Measurements from ENCODE around the gene CHST4.

CHST4 gene

DNA sequence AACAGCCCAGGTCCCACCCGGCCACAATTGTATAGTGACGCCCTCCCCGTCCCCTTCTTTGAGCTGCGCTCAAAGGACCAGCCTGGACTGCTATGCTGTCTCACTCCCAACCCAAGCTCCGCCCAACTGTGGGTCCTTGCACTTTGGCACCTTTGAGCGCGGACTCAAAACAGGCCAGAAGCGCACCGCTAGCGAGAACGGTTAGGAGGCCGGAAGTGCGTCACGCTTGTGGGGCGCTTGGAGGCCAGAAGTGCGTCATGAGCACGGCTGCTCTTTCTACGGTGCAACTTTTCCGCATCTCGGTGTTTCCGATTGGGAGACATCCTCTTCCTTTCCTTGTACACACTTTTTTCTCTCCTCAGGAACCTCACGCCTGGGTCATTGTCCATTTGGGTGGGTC is 37.1 kb upstream of the CHST4 start, which contains the start of gene ZNF19:
ZNF19 (minus strand) TSS at position 203 of the 400 bp plus-strand sequence. CDS start 7,210 bp downstream, outside the sequence.
- H4K20me1 ChIP-seq (ENCODE audit: insufficient read depth, low read length) = no peaks in the 10 kb centered on the region

GRCh38 chr16:71490361-71490760 is 35.9 kb upstream of the CHST4 start:
- DNase-seq = no peak
- no peaks in the 10 kb centered on the region for H3K9me3 ChIP-seq (replicated peaks; ENCODE audit: insufficient read depth, low read length)

More for the DNA sequence above, 37.1 kb upstream of the CHST4 start, which contains the start of gene ZNF19:
- Histone ChIP-seq H3K4me3 (ENCODE audit: low read length) (no peak within 1 kb of the TSS), H2AFZ (ENCODE audit: low read length) (no peak within 1 kb of the TSS), H3K27me3 (replicated peaks; ENCODE audit: insufficient read depth, low read length) (0 out of 2 replicates have a peak, but pooled peaks cover 3% of the 10 kb centered on the region), H3F3A (ENCODE audit: insufficient read depth, low read length) (peaks cover 2% of the 10 kb centered on the region; the same call in 1 of the 2 replicates), H3K9me2 (replicated peaks; ENCODE audit: insufficient read depth, low read length) (no peaks in the 10 kb centered on the region), H3K9me3 (replicated peaks; ENCODE audit: insufficient read depth, low read length) (no peaks in the 10 kb centered on the region), H3K4me1 (ENCODE audit: low read length) (no peaks in the 10 kb centered on the region), H3K36me3 (replicated peaks; ENCODE audit: insufficient read depth, low read length) (no peaks in the 10 kb centered on the region), H3K79me2 (ENCODE audit: low read length) (no peaks in the 10 kb centered on the region), H3K4me2 (ENCODE audit: low read depth, low read length) (no peak within 1 kb of the TSS), H3K27ac (ENCODE audit: low read length) (no peak within 1 kb of the TSS), H3K9ac (ENCODE audit: low read length) (no peak within 1 kb of the TSS)
- TF ChIP-seq, protein P1, sequence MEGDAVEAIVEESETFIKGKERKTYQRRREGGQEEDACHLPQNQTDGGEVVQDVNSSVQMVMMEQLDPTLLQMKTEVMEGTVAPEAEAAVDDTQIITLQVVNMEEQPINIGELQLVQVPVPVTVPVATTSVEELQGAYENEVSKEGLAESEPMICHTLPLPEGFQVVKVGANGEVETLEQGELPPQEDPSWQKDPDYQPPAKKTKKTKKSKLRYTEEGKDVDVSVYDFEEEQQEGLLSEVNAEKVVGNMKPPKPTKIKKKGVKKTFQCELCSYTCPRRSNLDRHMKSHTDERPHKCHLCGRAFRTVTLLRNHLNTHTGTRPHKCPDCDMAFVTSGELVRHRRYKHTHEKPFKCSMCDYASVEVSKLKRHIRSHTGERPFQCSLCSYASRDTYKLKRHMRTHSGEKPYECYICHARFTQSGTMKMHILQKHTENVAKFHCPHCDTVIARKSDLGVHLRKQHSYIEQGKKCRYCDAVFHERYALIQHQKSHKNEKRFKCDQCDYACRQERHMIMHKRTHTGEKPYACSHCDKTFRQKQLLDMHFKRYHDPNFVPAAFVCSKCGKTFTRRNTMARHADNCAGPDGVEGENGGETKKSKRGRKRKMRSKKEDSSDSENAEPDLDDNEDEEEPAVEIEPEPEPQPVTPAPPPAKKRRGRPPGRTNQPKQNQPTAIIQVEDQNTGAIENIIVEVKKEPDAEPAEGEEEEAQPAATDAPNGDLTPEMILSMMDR (IDR thresholded peaks at IDR 0.05; ENCODE audit: low read length) = no peak
- TF ChIP-seq EZH2 (optimal IDR thresholded peaks at IDR 0.05; ENCODE audit: low read depth, low read length) = no peak
- no peak for TF ChIP-seq EZH2phosphoT487 (IDR thresholded peaks at IDR 0.05; ENCODE audit: low read length)
- no peak for DNase-seq

DNA sequence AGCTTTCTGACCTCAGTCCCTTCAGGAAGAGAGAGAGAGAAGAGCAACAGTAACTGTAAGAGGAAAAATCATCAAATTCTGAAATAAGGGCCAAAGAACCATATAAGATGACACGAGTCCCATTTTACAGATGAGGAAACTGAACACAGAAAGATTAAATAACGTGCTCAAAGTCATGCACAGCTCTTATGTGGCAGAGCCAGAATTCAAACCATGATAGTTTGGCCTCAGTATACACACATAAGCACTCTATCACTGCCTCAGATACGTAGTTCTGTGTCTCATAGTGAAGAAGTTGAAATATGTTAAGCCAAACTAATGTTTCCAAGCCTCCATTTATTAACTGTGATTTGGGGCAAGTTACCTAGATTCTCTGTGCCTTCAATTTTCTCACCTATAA is 35.2 kb upstream of the CHST4 start:
- Histone ChIP-seq H3K4me2 (ENCODE audit: low read depth, low read length) (no peak overlapping the region), H3F3A (ENCODE audit: insufficient read depth, low read length) (no peaks in the 10 kb centered on the region), H3K9me3 (replicated peaks; ENCODE audit: insufficient read depth, low read length) (no peaks in the 10 kb centered on the region), H4K20me1 (ENCODE audit: insufficient read depth, low read length) (no peaks in the 10 kb centered on the region), H3K4me3 (ENCODE audit: low read length) (no peak overlapping the region), H3K9me2 (replicated peaks; ENCODE audit: insufficient read depth, low read length) (no peaks in the 10 kb centered on the region), H3K79me2 (ENCODE audit: low read length) (no peaks in the 10 kb centered on the region), H2AFZ (ENCODE audit: low read length) (no peak overlapping the region), H3K27ac (ENCODE audit: low read length) (no peak overlapping the region), H3K4me1 (ENCODE audit: low read length) (no peaks in the 10 kb centered on the region), H3K36me3 (replicated peaks; ENCODE audit: insufficient read depth, low read length) (no peaks in the 10 kb centered on the region), H3K27me3 (replicated peaks; ENCODE audit: insufficient read depth, low read length) (0 out of 2 replicates have a peak, but pooled peaks cover 3% of the 10 kb centered on the region), H3K9ac (ENCODE audit: low read length) (no peak overlapping the region)
- TF ChIP-seq EZH2phosphoT487 (IDR thresholded peaks at IDR 0.05; ENCODE audit: low read length) (no peak), EZH2 (optimal IDR thresholded peaks at IDR 0.05; ENCODE audit: low read depth, low read length) (no peak)
- TF ChIP-seq, protein P1 (IDR thresholded peaks at IDR 0.05; ENCODE audit: low read length) = no peak
- no peak for DNase-seq

More at GRCh38 chr16:71490361-71490760, 35.9 kb upstream of the CHST4 start:
- H3K27ac ChIP-seq (ENCODE audit: low read length) = no peak overlapping the region
- H3K9me2 ChIP-seq (replicated peaks; ENCODE audit: insufficient read depth, low read length) = no peaks in the 10 kb centered on the region
- H3F3A ChIP-seq (ENCODE audit: insufficient read depth, low read length) = no peaks in the 10 kb centered on the region
- TF ChIP-seq EZH2phosphoT487 (IDR thresholded peaks at IDR 0.05; ENCODE audit: low read length) (no peak), EZH2 (optimal IDR thresholded peaks at IDR 0.05; ENCODE audit: low read depth, low read length) (no peak)
- TF ChIP-seq, protein P1 (IDR thresholded peaks at IDR 0.05; ENCODE audit: low read length) = no peak
- H3K36me3 ChIP-seq (replicated peaks; ENCODE audit: insufficient read depth, low read length) = no peaks in the 10 kb centered on the region
- H3K4me1 ChIP-seq (ENCODE audit: low read length) = no peaks in the 10 kb centered on the region
- H2AFZ ChIP-seq (ENCODE audit: low read length) = no peak overlapping the region
- H3K79me2 ChIP-seq (ENCODE audit: low read length) = no peaks in the 10 kb centered on the region
- no peak overlapping the region for H3K9ac ChIP-seq (ENCODE audit: low read length)
- H3K4me2 ChIP-seq (ENCODE audit: low read depth, low read length) = no peak overlapping the region
- no peaks in the 10 kb centered on the region for H4K20me1 ChIP-seq (ENCODE audit: insufficient read depth, low read length)
- 0 out of 2 replicates have a peak, but pooled peaks cover 3% of the 10 kb centered on the region for H3K27me3 ChIP-seq (replicated peaks; ENCODE audit: insufficient read depth, low read length)
- no peak overlapping the region for H3K4me3 ChIP-seq (ENCODE audit: low read length)

All from MM.1S (cell line).